Peyer's patch (tissue), 4 donors: ENCODE data around the gene MARVELD3. TPM values are rescaled to one million over a fixed set of nuclear protein-coding genes. Genes with fewer than 3 reads are reported as not detected.

Source experiments
- DNase-seq, 3 donors: peaks; one replicate each; pipeline ENCODE4 v3.0.0-alpha.2; 2017 to 2019
- H3K27ac ChIP-seq, 4 donors: fragments of 200-600 bp; sonication (generic); one replicate each; pipeline ENCODE4 v1.5.1; 2016 to 2019
- H3K27me3 ChIP-seq, 2 donors: fragments of 200-600 bp; sonication (generic); one replicate each; pipeline ENCODE4 v1.5.1; 2019
- H3K36me3 ChIP-seq, 3 donors: fragments of 200-600 bp; sonication (generic); one replicate each; pipeline ENCODE4 v1.5.1; 2016 to 2019
- H3K4me1 ChIP-seq, 4 donors: fragments of 200-600 bp; sonication (generic); one replicate each; pipeline ENCODE4 v1.5.1; 2016 to 2019
- H3K4me3 ChIP-seq, 4 donors: fragments of 200-600 bp; sonication (generic); 1 replicate in 3 of 4; 2 replicates in 1 of 4; pipeline ENCODE4 v1.5.1; 2016 to 2019; ENCODE audit warnings: mild to moderate bottlenecking in 1 of 4
- H3K9me3 ChIP-seq, 4 donors: fragments of 200-600 bp; sonication (generic); one replicate each; pipeline ENCODE4 v1.5.1; 2016 to 2019; ENCODE audit warnings: mild to moderate bottlenecking in 1 of 4
- POLR2A ChIP-seq, 2 donors: fragments of 450-650 bp; IDR thresholded peaks; one replicate each; pipeline ENCODE4 v1.5.1; 2017; ENCODE audit warnings: antibody characterized with exemption in 2 of 2, mild to moderate bottlenecking in 2 of 2, moderate library complexity in 2 of 2
- total RNA-seq, 4 donors: library from RNA; depleted of rRNA; stranded (reverse); fragments of >200 nt; gene quantifications; one replicate each; pipeline ENCODE4 v1.1.0, GENCODE V29; 2016
- TF ChIP-seq, protein P1 (sequence below), 6 experiments: fragments of 450-650 bp in 4 of 6; fragments of 200-600 bp in 2 of 6; sonication (generic) in 1 of 6; IDR thresholded peaks; one replicate each; pipeline ENCODE4 v1.5.1; 2017 to 2019; ENCODE audit warnings: antibody characterized with exemption in 6 of 6, mild to moderate bottlenecking in 3 of 6, moderate library complexity in 1 of 6

The MARVELD3 gene
- total RNA-seq, 4 donors from 2014 or later, result 66.0 to 167 (median 154) TPM

- Histone ChIP-seq H3K36me3 (peaks cover 0 to 37% (median 0%) of the 10 kb centered on the region in 3 donors), H3K4me3 (peak overlapping the region in 2 of 4 donors; percentile 42 to 43), H3K27ac (peak overlapping the region in 2 of 4 donors; percentile 64 to 76), H3K9me3 (no peaks in the 10 kb centered on the region), H3K4me1 (peaks cover 0 to 6% (median 0%) of the 10 kb centered on the region in 4 donors), H3K27me3 (no peaks in the 10 kb centered on the region)
- peak in 1 of 2 donors; percentile 68 for TF ChIP-seq POLR2A (IDR thresholded peaks at IDR 0.05)
- TF ChIP-seq, protein P1, sequence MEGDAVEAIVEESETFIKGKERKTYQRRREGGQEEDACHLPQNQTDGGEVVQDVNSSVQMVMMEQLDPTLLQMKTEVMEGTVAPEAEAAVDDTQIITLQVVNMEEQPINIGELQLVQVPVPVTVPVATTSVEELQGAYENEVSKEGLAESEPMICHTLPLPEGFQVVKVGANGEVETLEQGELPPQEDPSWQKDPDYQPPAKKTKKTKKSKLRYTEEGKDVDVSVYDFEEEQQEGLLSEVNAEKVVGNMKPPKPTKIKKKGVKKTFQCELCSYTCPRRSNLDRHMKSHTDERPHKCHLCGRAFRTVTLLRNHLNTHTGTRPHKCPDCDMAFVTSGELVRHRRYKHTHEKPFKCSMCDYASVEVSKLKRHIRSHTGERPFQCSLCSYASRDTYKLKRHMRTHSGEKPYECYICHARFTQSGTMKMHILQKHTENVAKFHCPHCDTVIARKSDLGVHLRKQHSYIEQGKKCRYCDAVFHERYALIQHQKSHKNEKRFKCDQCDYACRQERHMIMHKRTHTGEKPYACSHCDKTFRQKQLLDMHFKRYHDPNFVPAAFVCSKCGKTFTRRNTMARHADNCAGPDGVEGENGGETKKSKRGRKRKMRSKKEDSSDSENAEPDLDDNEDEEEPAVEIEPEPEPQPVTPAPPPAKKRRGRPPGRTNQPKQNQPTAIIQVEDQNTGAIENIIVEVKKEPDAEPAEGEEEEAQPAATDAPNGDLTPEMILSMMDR (IDR thresholded peaks at IDR 0.05), result no peak
- peak in 2 of 3 donors; percentile 72 to 77 for DNase-seq
These were observed 44.6 kb downstream of the MARVELD3 start for GRCh38 chr16:71670537-71670936.

GRCh38 chr16:71671165-71671564, 45.2 kb downstream of the MARVELD3 start:
- H3K36me3 ChIP-seq, result peaks cover 0 to 39% (median 0%) of the 10 kb centered on the region in 3 donors
- no peaks in the 10 kb centered on the region for H3K9me3 ChIP-seq
- DNase-seq, result no peak
- no peaks in the 10 kb centered on the region for H3K27me3 ChIP-seq
- TF ChIP-seq, protein P1 (IDR thresholded peaks at IDR 0.05), result no peak
- TF ChIP-seq POLR2A (IDR thresholded peaks at IDR 0.05), result no peak
- peak overlapping the region in 2 of 4 donors; percentile 42 to 43 for H3K4me3 ChIP-seq
- H3K27ac ChIP-seq, result peak overlapping the region in 2 of 4 donors; percentile 52 to 76
- peaks cover 0 to 6% (median 0%) of the 10 kb centered on the region in 4 donors for H3K4me1 ChIP-seq

GRCh38 chr16:71672125-71672524, 46.1 kb downstream of the MARVELD3 start:
- no peaks in the 10 kb centered on the region for H3K27me3 ChIP-seq
- peaks cover 0 to 6% (median 0%) of the 10 kb centered on the region in 4 donors for H3K4me1 ChIP-seq
- no peak for DNase-seq
- H3K4me3 ChIP-seq, result peak overlapping the region in 1 of 4 donors; percentile 43
- TF ChIP-seq, protein P1 (IDR thresholded peaks at IDR 0.05), result no peak
- no peak for TF ChIP-seq POLR2A (IDR thresholded peaks at IDR 0.05)
- no peak overlapping the region for H3K27ac ChIP-seq
- no peaks in the 10 kb centered on the region for H3K9me3 ChIP-seq
- H3K36me3 ChIP-seq, result peaks cover 0 to 40% (median 0%) of the 10 kb centered on the region in 3 donors

GRCh38 chr16:71672803-71673581, 47.0 kb downstream of the MARVELD3 start:
- H3K27ac ChIP-seq, result no peak overlapping the region
- no peaks in the 10 kb centered on the region for H3K27me3 ChIP-seq
- H3K4me1 ChIP-seq, result peaks cover 0 to 3% (median 0%) of the 10 kb centered on the region in 4 donors
- no peak for DNase-seq
- H3K4me3 ChIP-seq, result peak overlapping the region in 1 of 4 donors; percentile 2
- no peak for TF ChIP-seq POLR2A (IDR thresholded peaks at IDR 0.05)
- TF ChIP-seq, protein P1 (IDR thresholded peaks at IDR 0.05), result no peak
- H3K36me3 ChIP-seq, result peaks cover 0 to 42% (median 0%) of the 10 kb centered on the region in 3 donors
- no peaks in the 10 kb centered on the region for H3K9me3 ChIP-seq

- DNase-seq, result no peak
- peaks cover 0 to 45% (median 0%) of the 10 kb centered on the region in 3 donors for H3K36me3 ChIP-seq
- H3K4me3 ChIP-seq, result no peak overlapping the region
- no peaks in the 10 kb centered on the region for H3K4me1 ChIP-seq
- TF ChIP-seq POLR2A (IDR thresholded peaks at IDR 0.05), result no peak
- TF ChIP-seq, protein P1 (IDR thresholded peaks at IDR 0.05), result no peak
- no peak overlapping the region for H3K27ac ChIP-seq
- H3K27me3 ChIP-seq, result no peaks in the 10 kb centered on the region
- no peaks in the 10 kb centered on the region for H3K9me3 ChIP-seq
These were observed 47.6 kb downstream of the MARVELD3 start for GRCh38 chr16:71673582-71673973.
